Measurements from ENCODE around the gene TRIM31. TPM values are rescaled to one million over a fixed set of nuclear protein-coding genes. Genes with fewer than 3 reads are reported as not detected.

TRIM31 gene
- total RNA-seq, 1 donor from 2014 or later, result 1.8 TPM

- Mint-ChIP-seq H3K27me3 (peaks cover 61% of the 10 kb centered on the region), H3K9me3 (no peaks in the 10 kb centered on the region), H3K27ac (no peak overlapping the region), H3K4me3 (no peak overlapping the region), H3K36me3 (no peaks in the 10 kb centered on the region), H3K4me1 (ENCODE audit: unreplicated experiment) (peaks cover 15% of the 10 kb centered on the region)
- DNase-seq (ENCODE audit: extremely low spot score, unreplicated experiment), result no peak
- TF ChIP-seq CTCF (conservative IDR thresholded peaks at IDR 0.05), result no peak
Measured at GRCh38 chr6:30158475-30159040, 45.7 kb upstream of the TRIM31 start.

GRCh38 chr6:30157999-30158398 lies 45.1 kb upstream of the TRIM31 start:
- no peak for TF ChIP-seq CTCF (conservative IDR thresholded peaks at IDR 0.05)
- Mint-ChIP-seq H3K4me1 (ENCODE audit: unreplicated experiment) (peaks cover 15% of the 10 kb centered on the region), H3K27ac (no peak overlapping the region), H3K9me3 (no peaks in the 10 kb centered on the region), H3K4me3 (no peak overlapping the region), H3K36me3 (no peaks in the 10 kb centered on the region), H3K27me3 (peaks cover 67% of the 10 kb centered on the region)
- no peak for DNase-seq (ENCODE audit: extremely low spot score, unreplicated experiment)

DNA sequence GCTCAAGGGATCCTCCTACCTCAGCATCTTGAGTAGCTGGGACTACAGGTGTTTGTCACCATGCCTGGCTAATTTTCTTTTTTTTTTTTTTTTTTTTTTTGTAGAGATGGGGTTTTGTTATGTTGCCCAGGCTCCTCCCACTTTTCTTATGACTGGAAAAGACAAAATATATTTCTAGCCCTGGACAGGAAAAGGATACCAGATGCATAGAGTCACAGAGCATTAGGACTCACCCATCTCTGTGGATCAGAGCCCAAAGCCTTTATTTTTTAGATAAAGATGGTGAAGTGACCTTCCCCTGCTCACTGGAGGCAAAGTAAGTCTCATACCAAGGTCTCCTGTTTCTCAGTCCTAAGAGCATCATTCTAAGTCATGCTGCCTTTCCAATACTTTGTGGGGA lies 44.7 kb upstream of the TRIM31 start:
- Mint-ChIP-seq H3K27ac (no peak overlapping the region), H3K4me3 (no peak overlapping the region), H3K4me1 (ENCODE audit: unreplicated experiment) (peaks cover 15% of the 10 kb centered on the region), H3K27me3 (peaks cover 71% of the 10 kb centered on the region), H3K9me3 (no peaks in the 10 kb centered on the region), H3K36me3 (no peaks in the 10 kb centered on the region)
- no peak for DNase-seq (ENCODE audit: extremely low spot score, unreplicated experiment)
- TF ChIP-seq CTCF (conservative IDR thresholded peaks at IDR 0.05), result no peak

DNA sequence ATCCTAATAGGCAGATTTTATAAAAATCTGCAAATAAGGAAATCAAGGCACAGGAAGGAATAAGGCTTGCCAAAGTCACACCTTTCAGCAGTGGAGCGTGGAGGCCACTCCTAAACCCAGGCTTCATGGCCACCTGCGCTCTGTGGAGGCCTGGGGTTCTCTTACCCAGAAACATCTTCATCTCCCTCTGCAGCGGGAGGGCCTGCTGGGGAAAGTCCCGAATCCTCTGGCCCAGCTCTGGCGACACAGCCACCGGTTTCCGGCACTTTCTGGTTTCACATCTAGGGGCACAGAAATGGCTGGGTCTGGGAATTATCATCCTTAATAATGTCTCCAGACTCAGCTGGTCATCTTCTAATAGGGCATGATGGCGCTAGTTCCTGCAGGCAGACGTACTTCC lies 43.9 kb upstream of the TRIM31 start:
- H3K27me3 Mint-ChIP-seq, result peaks cover 75% of the 10 kb centered on the region
- no peak for DNase-seq (ENCODE audit: extremely low spot score, unreplicated experiment)
- no peak overlapping the region for H3K27ac Mint-ChIP-seq
- peaks cover 15% of the 10 kb centered on the region for H3K4me1 Mint-ChIP-seq (ENCODE audit: unreplicated experiment)
- TF ChIP-seq CTCF (conservative IDR thresholded peaks at IDR 0.05), result no peak
- no peak overlapping the region for H3K4me3 Mint-ChIP-seq
- no peaks in the 10 kb centered on the region for H3K36me3 Mint-ChIP-seq
- no peaks in the 10 kb centered on the region for H3K9me3 Mint-ChIP-seq

GRCh38 chr6:30156262-30156599 lies 43.3 kb upstream of the TRIM31 start:
- DNase-seq (ENCODE audit: extremely low spot score, unreplicated experiment), result no peak
- Mint-ChIP-seq H3K9me3 (no peaks in the 10 kb centered on the region), H3K27me3 (peaks cover 72% of the 10 kb centered on the region), H3K4me1 (ENCODE audit: unreplicated experiment) (peaks cover 15% of the 10 kb centered on the region), H3K4me3 (no peak overlapping the region), H3K36me3 (no peaks in the 10 kb centered on the region), H3K27ac (peak overlapping the region; percentile 47)
- TF ChIP-seq CTCF (conservative IDR thresholded peaks at IDR 0.05), result no peak

All from type B pancreatic cell (in vitro differentiated cells).